Measurements from ENCODE around the gene SDSL. TPM values are rescaled to one million over a fixed set of nuclear protein-coding genes. Genes with fewer than 3 reads are reported as not detected.

Gene SDSL
- total RNA-seq, 1 experiment from 2014 or later, result 0.52 TPM

- no peak for TF ChIP-seq USF1 (CRISPR knock-in tag; IDR thresholded peaks at IDR 0.05)
Observed at GRCh38 chr12:113457185-113457584, 35.0 kb downstream of the SDSL start (continued).

GRCh38 chr12:113457710-113458109 lies 35.5 kb downstream of the SDSL start:
- no peaks in the 10 kb centered on the region for H3K36me3 Mint-ChIP-seq
- H3K4me1 Mint-ChIP-seq, result peaks cover 24% of the 10 kb centered on the region
- CTCF ChIA-PET, result interaction anchor here (1.0 to 3.1 kb wide), 3 partner anchors 18 to 455 kb away, joined by 3 to 17 read pairs (median 4); no protein-coding TSS in a partner anchor
- no peak for ATAC-seq
- peaks cover 34% of the 10 kb centered on the region for H3K27me3 Mint-ChIP-seq (ENCODE audit: low read depth)
- DNase-seq (ENCODE audit: low spot score), result no peak
- H3K27ac Mint-ChIP-seq, result no peak overlapping the region
- H3K4me3 Mint-ChIP-seq, result no peak overlapping the region
- TF ChIP-seq PRRX2 (CRISPR knock-in tag; IDR thresholded peaks at IDR 0.05), result no peak
- no peak for TF ChIP-seq ZNF396 (CRISPR knock-in tag; IDR thresholded peaks at IDR 0.05; ENCODE audit: borderline replicate concordance)
- TF ChIP-seq ZNF512 (CRISPR knock-in tag; IDR thresholded peaks at IDR 0.05; ENCODE audit: borderline replicate concordance), result no peak
- no peak for TF ChIP-seq GTF2I (CRISPR knock-in tag; conservative IDR thresholded peaks at IDR 0.05)
- TF ChIP-seq STAT6 (CRISPR knock-in tag; conservative IDR thresholded peaks at IDR 0.05; ENCODE audit: low read depth), result no peak
- TF ChIP-seq ZNF317 (CRISPR knock-in tag; IDR thresholded peaks at IDR 0.05; ENCODE audit: borderline replicate concordance, low read depth), result no peak
- no peak for TF ChIP-seq TEAD1 (CRISPR knock-in tag; IDR thresholded peaks at IDR 0.05)
- TF ChIP-seq ZNF121 (CRISPR knock-in tag; IDR thresholded peaks at IDR 0.05), result no peak
- TF ChIP-seq ZNF232 (CRISPR knock-in tag; IDR thresholded peaks at IDR 0.05), result no peak
- TF ChIP-seq PRDM15 (CRISPR knock-in tag; IDR thresholded peaks at IDR 0.05), result no peak
- no peak for TF ChIP-seq ATF1 (CRISPR knock-in tag; IDR thresholded peaks at IDR 0.05)
- no peak for TF ChIP-seq JUN (CRISPR knock-in tag; IDR thresholded peaks at IDR 0.05)
- no peak for TF ChIP-seq ERG (CRISPR knock-in tag; IDR thresholded peaks at IDR 0.05)
- no peak for TF ChIP-seq FOXK1 (CRISPR knock-in tag; IDR thresholded peaks at IDR 0.05)
- no peak for TF ChIP-seq HMGA2 (CRISPR knock-in tag; IDR thresholded peaks at IDR 0.05)
- no peak for TF ChIP-seq PREB (CRISPR knock-in tag; IDR thresholded peaks at IDR 0.05; ENCODE audit: borderline replicate concordance)
- H3K9me3 Mint-ChIP-seq, result no peaks in the 10 kb centered on the region
- POLR2A ChIA-PET, result no interaction called here
